GM18502 (cell line): ENCODE measurements around the gene JAKMIP2.
A peak's percentile ranks its signal among the peaks of the same experiment; 100 is the strongest.
"Not testable (repeated sequence)": the region's sequence is repeated elsewhere in the genome, so short reads cannot be mapped to it uniquely, and the experiment has no call there.

Experiments used
- ATAC-seq: cut with Tn5 transposase; IDR thresholded peaks from one replicate; pipeline ENCODE4 v1.9.1; 2021; ENCODE audit warnings: mild to moderate bottlenecking; ENCODE audit not compliant: unreplicated experiment, poor library complexity

Gene JAKMIP2

GRCh38 chr5:147782110-147783028 lies at the start of gene JAKMIP2:
Gene JAKMIP2 (minus strand): TSS chr5:147782728. CDS start chr5:147671806, 110,922 bp downstream.
- ATAC-seq = peak; percentile 92

DNA sequence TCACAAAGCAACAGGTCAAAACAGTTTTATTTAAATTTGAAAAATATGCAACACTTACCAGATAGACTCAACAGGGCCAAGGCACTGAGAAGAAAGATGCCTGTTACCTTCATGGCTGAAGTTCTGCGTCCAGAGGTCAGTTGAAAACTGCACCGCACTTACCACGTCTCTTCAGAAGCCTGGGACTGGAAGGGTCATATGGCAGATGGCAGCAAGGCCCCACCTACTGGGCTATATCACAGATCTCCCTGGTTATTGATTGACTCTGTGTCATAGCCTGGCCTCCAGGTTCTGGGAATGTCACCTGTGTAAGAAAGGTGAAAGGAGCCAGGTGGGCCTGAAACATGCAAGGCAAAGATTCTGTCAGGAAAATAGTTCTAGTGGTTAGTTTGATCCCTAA lies 48.9 kb upstream of the JAKMIP2 start, which contains the start of gene SPINK1:
TSS of gene SPINK1 (minus strand) at position 207 of the 400 bp plus-strand sequence. CDS start at position 113, 94 bp downstream.
- ATAC-seq = no peak

DNA sequence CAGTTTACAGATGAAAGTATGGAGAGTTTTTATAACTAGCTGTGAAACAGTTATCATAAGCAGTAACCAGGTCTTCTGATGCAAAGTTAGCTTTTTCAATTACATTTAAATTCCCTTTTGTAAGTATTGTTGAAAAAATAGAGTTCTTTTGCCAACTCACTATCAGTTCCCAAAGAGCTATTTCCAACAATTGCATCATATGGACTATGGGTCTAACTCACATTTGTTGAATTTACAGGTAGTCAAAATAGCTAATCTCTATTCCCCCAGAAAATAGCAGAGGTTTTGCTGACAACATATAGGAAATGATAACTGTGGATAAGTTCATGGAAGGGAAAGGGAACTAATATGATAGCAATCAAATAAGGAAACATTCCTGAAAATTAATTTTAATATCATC lies 47.5 kb upstream of the JAKMIP2 start:
- ATAC-seq = no peak

DNA sequence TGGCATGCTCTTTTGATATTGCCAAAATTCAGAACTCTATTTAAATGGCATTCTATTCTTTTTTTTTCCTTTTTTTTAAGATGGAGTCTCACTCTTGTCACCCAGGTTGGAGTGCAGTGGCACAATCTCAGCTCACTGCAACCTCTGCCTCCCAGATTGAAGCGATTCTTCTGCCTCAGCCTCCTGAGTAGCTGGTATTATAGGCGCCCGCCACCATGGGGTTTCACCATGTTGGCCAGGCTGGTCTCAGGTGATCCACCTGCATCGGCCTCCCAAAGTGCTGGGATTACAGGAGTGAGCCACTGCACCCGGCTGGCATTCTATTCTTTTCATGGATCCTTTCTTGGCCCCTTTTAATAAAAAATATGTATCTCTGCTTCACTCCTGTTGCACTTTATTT lies 44.5 kb upstream of the JAKMIP2 start:
- not testable (repeated sequence) for ATAC-seq

GRCh38 chr5:147826361-147826760 lies 43.8 kb upstream of the JAKMIP2 start:
- no peak for ATAC-seq

- peak; percentile 95 for ATAC-seq
Observed at GRCh38 chr5:147822686-147823491, 40.4 kb upstream of the JAKMIP2 start.

DNA sequence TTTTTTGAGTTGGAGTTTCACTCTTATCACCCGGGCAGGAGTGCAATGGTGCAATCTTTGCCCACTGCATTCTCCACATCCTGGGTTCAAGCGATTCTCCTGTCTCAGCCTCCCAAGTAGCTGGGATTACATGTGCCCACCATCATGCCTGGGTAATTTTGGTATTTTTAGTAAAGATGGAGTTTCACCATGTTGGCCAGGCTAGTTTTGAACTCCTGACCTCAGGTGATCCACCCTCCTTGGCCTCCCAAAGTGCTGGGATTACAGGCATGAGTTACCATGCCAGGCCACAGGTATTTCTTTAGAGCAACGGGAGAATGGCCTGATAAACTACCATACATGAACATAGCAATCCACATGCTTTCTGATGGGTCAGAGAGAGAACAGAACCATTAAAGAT lies 39.7 kb upstream of the JAKMIP2 start:
- ATAC-seq = not testable (repeated sequence)

DNA sequence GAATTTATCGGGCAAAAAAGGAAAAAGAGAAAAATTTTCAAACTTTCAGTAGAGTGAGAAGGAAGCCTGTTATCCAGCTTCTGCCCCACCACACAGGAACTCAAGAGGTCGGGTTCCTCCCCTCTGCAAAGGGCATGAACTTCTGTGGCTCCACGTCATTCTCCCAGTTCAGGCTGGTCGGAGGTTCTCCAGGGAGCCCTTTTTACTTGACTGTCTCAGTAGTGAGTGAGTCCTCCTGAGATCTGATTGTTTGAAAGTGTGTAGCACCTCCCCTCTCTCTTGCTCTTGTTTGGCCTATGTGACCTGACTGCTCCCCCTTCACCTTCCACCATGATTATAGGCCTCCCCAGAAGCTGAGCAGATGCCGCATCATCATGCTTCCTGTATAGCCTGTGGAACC lies 39.2 kb upstream of the JAKMIP2 start:
- no peak for ATAC-seq

- no peak for ATAC-seq
Observed at GRCh38 chr5:147819261-147819770, 36.8 kb upstream of the JAKMIP2 start.

GRCh38 chr5:147818290-147818689 lies 35.8 kb upstream of the JAKMIP2 start:
- ATAC-seq = no peak

- no peak for ATAC-seq
Observed at GRCh38 chr5:147813696-147814095, 31.2 kb upstream of the JAKMIP2 start.

- no peak for ATAC-seq
Observed at GRCh38 chr5:147809830-147810666, 27.5 kb upstream of the JAKMIP2 start.

DNA sequence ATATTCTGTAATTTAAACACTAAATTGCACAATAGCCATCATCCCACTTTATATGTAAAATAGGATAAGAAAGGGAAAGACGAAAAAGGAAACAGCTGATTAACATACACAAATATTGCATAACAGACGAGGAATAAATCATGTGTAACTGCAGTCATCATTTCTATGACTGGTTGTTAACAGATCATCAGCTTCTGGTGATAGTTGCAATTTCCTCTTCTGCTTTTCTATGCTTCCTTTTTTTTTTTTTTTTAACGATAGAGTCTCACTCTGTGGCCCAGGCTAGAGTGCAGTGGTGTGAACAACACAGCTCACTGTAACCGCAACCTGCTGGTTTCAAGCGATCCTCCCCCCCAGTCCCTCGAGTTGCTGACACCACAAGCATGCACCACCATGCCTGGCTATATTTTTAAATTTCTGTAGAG lies 22.5 kb upstream of the JAKMIP2 start:
- peak; percentile 95 for ATAC-seq

- ATAC-seq = no peak
Observed at GRCh38 chr5:147804334-147804733, 21.8 kb upstream of the JAKMIP2 start.

GRCh38 chr5:147803926-147804325 lies 21.4 kb upstream of the JAKMIP2 start:
- no peak for ATAC-seq

DNA sequence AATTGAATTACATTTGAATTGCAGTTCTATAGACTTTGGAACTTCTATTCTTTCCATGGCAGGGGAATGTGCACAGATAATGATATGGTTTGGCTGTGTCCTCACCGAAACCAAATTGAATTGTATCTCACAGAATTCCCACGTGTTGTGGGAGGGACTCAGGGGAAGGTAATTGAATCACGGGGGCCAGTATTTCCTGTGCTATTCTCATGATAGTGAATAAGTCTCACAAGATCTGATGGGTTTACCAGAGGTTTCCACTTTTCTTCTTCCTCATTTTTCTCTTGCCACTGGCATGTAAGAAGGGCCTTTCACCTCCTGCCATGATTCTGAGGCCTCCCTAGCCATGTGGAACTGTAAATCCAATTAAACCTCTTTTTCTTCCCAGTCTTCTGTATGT lies 20.6 kb upstream of the JAKMIP2 start:
- not testable (repeated sequence) for ATAC-seq

- ATAC-seq = no peak
Observed at GRCh38 chr5:147801461-147801860, 18.9 kb upstream of the JAKMIP2 start.

DNA sequence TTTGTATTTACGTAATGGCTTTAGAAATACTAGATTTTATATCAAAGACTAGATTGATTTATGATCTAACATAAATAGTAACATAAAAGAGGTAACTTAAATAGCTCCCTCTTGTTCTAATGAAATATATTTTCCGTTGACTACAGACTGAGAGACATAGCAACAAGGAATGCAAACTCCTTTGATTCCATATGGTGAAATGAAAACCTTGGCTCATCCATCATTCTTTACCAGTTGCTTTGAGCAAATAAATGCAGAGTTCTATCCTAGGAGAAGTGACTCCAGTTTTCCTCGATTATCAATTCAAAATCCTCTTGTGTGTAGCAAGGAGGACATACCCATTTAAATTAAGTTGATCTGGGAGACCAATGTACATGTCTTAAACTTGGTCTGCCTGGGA lies 18.0 kb upstream of the JAKMIP2 start:
- no peak for ATAC-seq

DNA sequence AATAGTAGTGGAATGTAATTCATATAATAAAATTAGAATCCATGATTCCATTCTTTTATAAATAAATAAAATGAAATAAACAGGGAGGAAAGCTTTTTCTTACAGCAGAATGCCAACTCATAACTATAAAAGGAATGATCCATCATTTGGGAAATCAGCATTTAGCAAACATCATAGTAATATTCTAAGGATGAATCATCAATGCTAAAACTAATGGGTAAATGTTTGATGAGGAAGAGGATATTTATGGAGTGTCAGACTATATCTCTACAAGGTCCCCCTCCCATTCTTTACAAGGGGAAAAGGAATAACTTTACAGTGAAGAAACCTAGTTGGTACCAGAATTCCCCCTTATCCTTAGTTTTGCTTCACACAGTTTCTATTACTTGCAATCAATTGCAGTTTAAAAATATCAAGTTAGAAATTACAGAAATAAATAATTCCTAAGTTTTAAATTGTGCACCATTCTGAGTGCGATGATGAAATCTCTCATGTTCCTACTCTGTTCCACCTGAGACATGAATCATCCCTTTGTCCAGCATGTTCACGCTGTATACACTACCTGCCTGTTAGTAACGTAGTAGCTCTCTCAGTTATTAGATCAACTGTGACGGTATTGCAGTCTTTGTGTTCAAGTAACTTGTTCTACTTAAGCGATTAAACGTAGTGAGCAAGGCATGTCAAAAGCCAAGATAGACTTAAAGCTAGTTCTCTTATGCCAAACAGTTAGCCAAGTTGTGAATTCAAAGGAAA lies 14.2 kb upstream of the JAKMIP2 start:
- ATAC-seq = no peak
